ENCODE measurements around the gene WDPCP.

DNA sequence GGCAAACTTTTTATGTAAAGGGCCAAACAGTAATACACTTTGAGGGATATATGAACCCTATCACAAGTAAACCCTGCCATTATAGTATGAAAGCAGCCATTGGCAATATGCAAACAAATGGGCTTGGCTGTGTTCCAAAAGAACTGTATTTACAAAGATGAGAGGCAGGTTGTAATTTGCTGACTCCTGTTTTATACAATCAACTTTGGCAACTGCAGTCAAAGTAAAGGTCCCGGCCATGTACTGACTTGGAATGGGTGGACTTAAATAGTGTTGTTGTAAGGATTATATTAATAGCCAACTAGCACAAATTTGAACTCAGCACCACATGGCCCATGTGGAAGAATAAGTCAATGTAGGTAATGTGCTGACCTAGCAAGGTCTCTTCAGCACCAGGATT lies 223.4 kb downstream of the WDPCP start:
- TF ChIP-seq, protein P1, sequence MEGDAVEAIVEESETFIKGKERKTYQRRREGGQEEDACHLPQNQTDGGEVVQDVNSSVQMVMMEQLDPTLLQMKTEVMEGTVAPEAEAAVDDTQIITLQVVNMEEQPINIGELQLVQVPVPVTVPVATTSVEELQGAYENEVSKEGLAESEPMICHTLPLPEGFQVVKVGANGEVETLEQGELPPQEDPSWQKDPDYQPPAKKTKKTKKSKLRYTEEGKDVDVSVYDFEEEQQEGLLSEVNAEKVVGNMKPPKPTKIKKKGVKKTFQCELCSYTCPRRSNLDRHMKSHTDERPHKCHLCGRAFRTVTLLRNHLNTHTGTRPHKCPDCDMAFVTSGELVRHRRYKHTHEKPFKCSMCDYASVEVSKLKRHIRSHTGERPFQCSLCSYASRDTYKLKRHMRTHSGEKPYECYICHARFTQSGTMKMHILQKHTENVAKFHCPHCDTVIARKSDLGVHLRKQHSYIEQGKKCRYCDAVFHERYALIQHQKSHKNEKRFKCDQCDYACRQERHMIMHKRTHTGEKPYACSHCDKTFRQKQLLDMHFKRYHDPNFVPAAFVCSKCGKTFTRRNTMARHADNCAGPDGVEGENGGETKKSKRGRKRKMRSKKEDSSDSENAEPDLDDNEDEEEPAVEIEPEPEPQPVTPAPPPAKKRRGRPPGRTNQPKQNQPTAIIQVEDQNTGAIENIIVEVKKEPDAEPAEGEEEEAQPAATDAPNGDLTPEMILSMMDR (IDR thresholded peaks at IDR 0.05) = no peak
- no peak for TF ChIP-seq POLR2A (IDR thresholded peaks at IDR 0.05; ENCODE audit: low read depth)
- no peak for TF ChIP-seq EP300 (IDR thresholded peaks at IDR 0.05)
- TF ChIP-seq POLR2AphosphoS5 (IDR thresholded peaks at IDR 0.05) = no peak

All from esophagus muscularis mucosa (tissue), 4 donors.